Jurkat, Clone E6-1 (cell line): ENCODE data around the gene MEF2C.
A peak's percentile ranks its signal among the peaks of the same experiment; 100 is the strongest.

Experiments
- DNase-seq: peaks from one replicate; pipeline ENCODE4 v3.0.0-alpha.2; 2011; ENCODE audit warnings: low read depth, low spot score
- H3K4me3 ChIP-seq: 2 replicates; pipeline ENCODE4 v1.5.1; 2011; ENCODE audit warnings: mild to moderate bottlenecking, low read length, control low read depth, moderate library complexity

The MEF2C gene

GRCh38 chr5:88686726-88687125 lies 196.3 kb downstream of the MEF2C start:
- no peak overlapping the region for H3K4me3 ChIP-seq
- DNase-seq, result no peak

- H3K4me3 ChIP-seq, result no peak overlapping the region
- DNase-seq, result no peak
Observed at GRCh38 chr5:88685591-88686541, 197.1 kb downstream of the MEF2C start.

DNA sequence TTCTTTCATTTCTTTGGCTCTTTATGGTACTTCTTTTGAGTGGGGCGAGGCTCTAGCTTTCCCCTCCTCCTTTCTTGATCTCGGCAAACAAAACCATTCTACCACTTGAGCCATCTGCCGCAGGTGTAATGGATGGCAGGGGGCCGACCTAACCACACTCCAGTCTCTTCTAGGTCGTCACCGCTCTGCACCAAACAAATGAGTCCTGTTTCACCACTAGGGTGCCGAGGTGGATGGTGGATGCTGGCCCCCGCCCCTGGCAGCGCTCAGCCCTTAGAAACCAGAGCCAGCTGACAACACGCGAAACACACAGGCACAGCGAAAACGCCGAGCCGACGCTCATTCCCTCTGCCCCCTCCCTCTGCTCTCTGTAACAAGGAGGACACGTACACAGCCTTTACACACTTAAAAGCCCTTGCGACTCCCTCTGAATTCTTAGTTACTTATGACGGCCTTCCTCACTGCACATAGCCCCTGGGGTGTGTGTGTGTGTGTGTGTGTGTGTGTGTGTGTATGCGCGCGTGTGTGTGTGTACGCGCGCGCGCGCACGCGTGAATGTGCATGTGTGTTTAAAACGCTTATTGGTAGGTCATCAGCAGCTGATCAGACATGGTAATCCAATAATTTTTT lies 199.4 kb downstream of the MEF2C start:
- H3K4me3 ChIP-seq, result peak overlapping the region; percentile 27
- DNase-seq, result peak; percentile 64

DNA sequence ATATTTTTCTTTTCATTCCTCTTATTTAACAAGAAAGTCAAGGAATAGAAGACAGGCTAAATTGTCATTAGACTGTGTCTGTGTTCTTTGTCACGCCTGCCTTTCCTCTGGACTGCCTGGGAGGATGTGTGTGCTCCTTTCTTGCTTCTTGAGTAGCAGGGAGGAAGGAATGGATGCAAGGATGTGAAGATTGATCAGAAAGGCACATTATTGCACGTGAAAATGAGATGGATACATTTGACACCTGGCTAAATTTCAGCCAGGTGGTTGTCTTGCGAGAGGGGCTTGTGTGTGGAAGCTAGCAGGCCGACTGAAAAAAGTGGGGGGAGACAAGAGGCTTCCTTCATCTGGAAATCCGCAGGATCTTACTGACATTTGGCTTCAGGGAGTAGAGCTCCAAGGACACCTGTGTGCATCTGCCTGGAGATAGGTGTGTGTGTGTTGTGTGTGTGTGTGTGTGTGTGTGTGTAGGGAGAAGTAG lies 200.1 kb downstream of the MEF2C start:
- no peak overlapping the region for H3K4me3 ChIP-seq
- no peak for DNase-seq

DNA sequence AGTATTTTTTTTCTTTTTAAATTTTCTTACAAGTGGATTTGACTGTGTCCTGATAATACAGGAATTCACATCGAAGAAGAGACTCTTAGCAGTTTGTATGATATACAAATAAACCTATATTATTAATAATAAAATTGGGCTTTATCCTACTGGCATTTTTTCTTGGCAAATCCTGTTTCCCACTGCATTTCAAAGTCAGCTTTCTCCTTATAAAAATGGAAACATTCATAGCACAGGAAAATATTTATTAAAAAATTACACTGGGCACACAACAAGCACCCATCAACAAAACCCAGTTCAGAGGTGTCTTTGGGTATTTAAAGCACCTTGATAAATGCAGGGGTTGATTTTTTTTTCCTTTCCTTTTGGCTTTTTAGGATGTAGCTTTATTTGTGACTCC lies 200.9 kb downstream of the MEF2C start:
- H3K4me3 ChIP-seq, result no peak overlapping the region
- no peak for DNase-seq

DNA sequence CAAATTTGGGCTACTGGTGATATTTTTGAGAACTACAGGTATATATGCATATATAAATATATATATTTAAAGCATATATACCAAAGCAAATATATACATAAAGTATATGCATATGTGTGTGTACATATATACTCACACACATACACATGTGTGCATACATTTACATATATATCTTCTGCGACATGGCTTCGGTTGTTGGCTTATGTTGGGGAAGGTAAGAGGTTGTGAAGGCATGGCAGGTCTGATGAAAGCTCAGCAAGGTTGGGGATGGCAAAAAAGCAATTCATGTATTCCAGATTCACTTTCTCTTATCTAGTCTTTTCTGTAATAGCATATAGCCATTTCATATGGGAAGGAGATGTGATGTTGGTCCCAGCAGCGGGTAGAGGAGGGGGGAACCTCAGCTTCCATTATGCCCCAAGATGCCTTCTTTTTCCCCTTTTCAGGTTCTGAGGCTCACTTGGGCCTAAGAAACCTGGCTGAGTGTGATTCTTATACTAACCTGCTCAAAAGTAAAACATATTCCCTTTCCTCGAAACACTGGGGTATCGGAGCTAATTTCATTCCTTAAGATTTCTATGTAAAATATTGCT lies 201.7 kb downstream of the MEF2C start:
- H3K4me3 ChIP-seq, result no peak overlapping the region
- DNase-seq, result no peak

DNA sequence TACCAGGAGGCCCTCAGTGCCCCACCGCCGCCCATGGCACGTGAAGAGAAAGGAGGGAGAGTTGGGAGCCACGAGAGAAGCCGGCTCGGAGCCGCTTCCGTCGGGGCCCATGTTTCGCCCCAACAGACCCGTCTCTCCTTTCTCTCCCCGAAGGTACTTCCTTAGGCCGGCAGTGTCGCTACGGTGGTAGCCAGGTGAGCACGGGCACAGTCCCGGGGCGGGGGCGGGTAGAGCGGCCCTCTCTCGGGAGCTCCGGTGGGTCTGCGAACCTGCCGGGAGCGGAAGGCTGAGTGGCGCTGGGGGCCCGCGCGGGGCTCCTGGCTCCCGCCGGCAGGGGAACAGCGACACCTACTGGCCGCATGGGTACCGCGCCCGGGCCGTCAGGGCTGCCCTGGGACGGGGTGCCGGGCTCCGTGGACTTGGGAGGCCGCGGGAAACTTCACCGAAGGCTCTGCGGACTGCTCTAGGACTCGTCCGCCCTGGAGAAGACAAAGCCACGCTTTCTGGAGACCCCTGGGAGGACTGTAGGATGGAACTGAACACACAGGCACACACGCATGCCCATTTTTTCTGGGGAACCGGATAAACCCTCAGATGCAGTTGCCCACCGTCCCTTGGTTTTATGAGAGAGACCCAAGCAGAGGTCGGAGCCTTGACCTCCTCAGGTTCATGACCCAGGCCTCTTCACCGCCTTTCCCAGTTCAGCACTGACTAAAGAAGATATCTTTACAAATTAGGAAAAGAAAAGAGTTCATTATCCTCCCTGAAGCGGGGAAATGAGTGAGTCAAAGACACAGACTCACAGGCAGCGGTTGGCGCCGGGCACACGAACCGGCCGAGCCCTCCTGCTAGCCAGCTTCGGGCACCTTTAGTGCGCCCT lies 202.5 kb downstream of the MEF2C start:
- DNase-seq, result peak; percentile 19
- H3K4me3 ChIP-seq, result peak overlapping the region; percentile 40

GRCh38 chr5:88679638-88680037 lies 203.3 kb downstream of the MEF2C start:
- no peak overlapping the region for H3K4me3 ChIP-seq

GRCh38 chr5:88678770-88679381 lies 204.1 kb downstream of the MEF2C start:
- H3K4me3 ChIP-seq, result no peak overlapping the region
- no peak for DNase-seq

More at GRCh38 chr5:88679638-88680037, 203.3 kb downstream of the MEF2C start:
- no peak for DNase-seq

DNA sequence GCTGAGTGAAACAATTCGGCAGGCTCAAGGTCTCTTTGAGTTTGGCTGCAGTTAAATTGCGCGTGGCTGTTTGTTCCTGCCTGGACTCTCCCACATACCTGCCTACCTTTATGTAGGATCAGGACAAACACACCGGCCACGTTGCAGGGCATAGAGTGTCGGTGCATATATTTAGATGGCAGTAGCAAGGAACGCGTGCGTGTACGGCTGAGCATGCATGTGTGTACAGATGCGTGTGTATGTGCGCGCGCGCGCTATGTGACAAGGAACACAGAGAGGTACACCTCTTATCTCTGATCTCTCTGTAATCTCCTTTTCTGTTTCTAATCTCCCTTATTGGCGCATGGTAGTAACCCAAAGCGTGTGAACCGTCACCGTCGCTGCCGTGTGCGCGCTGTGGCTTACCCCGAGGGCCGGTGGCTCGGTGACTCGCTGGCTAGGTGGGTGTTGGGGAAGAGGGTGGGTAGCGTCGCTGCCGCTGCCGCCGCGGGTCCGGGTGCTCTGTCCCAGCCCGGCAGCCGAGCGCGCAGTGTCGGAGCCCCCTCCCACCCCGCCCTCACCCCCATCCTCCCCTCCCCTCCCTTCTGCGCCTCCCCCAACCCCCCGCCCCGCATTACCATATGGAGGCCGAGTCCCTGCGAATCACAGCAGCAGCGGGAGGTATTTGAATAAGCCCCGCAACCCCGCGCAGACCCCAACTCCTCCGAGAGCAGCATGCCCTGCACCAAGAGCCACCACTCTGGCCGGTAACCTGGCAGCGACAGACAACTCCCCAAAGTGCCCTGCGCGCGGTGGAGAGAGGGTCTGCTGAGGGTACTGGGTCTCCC lies 204.8 kb downstream of the MEF2C start:
- H3K4me3 ChIP-seq, result no peak overlapping the region
- DNase-seq, result no peak

DNA sequence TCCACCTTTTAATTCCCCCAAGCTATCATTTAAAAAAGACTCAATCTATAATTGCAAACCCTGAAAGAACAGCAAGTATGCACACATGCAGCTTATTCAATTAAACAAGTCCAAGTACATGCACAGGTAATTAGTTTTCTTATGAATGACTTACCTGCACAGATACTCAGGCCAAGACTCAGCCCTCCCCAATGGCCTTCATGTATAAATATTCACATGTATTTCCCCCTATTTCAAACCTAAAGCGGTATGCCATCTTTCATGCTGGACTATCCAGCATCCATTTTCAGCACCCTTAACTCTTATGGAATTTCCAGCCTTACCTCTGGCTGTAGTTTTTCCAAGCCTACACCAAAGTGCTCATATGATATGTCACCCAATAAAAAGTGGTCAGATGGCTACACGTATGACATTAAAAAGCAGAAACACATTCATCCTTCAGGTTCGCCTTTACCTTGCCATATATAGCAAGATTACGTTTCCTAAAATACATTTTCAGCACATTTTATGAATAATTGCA lies 205.5 kb downstream of the MEF2C start:
- no peak overlapping the region for H3K4me3 ChIP-seq
- no peak for DNase-seq

DNA sequence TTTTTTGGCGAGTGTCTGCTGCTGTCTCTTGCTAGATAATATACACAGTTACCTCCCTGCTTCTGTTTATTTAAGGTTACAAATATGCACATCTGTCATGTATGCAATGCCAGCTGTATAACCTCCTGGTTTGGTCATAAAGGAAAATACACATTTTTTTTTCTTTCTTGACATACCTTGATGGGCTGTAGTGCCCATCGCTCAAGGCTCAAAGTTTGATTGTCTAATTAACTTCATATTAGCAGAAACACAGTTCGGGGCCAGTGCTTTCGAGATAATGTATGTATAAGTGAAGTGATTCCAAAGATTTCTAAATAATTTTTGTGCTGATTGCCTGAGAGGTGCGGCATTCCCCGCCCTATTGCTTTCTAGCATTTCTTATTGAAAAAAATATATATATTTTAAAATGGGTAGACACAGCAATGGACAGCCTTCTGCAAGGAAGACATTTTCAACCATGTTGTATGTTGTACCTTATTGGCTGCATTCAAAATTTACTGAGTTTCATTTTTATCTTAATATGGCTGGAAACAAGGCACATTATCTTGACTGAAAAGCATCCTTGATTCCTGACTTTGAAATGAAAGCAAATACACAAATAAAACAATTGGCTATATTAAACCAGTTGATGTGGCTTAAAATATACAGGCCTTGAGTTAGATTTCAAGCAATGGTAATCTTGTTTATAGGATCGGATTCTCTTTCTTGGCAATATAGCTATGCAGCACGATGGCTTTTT lies 206.2 kb downstream of the MEF2C start:
- peak overlapping the region; percentile 49 for H3K4me3 ChIP-seq
- DNase-seq, result no peak

DNA sequence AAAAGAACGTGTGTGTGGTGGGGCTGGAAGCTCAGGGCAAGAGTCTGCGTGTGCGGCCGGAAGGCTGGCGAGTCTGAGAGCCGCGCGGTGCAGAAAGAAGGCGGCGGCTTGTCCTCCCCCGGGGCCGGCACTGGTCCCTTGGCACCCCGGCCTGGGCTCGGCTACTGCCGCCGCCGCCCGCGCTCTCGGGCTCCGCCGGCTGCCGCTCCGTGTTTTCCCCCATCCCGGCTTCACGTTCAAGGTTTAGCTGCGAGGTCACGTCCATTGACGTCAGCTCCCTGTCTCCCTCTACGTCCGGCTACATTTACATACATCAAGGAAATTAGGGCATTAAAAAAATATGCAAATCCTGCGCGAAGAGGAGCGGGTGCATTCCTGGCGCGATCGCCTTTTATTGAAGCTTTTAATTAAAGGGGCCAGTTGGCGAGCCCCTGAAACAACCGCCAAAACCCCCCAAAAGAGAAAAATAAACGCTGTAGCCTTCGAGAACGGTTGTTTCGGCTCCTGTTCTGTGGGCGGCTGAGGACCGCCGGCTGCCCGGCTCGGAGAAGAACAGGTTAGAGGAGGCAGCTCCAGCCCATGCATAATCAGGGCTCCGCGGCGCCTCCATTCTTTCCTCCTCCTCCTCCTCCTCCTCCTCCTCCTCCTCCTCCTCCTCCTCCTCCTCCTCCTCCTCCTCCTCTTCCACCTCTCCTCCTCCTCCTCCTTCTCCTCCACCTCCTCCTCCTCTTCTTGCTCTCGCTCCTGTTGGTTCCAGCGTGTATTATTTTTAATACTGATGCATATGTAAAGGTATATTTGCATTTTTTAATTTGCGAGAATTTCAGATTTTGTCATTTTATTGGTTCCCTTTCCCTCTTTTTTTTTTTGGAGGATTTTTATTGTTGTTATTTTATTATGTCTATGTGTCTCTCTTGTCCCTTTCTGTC lies 207.0 kb downstream of the MEF2C start:
- DNase-seq, result peak; percentile 64
- H3K4me3 ChIP-seq, result peak overlapping the region; percentile 49

- H3K4me3 ChIP-seq, result peak overlapping the region; percentile 49
- DNase-seq, result no peak
Observed at GRCh38 chr5:88675168-88675707, 207.7 kb downstream of the MEF2C start.

DNA sequence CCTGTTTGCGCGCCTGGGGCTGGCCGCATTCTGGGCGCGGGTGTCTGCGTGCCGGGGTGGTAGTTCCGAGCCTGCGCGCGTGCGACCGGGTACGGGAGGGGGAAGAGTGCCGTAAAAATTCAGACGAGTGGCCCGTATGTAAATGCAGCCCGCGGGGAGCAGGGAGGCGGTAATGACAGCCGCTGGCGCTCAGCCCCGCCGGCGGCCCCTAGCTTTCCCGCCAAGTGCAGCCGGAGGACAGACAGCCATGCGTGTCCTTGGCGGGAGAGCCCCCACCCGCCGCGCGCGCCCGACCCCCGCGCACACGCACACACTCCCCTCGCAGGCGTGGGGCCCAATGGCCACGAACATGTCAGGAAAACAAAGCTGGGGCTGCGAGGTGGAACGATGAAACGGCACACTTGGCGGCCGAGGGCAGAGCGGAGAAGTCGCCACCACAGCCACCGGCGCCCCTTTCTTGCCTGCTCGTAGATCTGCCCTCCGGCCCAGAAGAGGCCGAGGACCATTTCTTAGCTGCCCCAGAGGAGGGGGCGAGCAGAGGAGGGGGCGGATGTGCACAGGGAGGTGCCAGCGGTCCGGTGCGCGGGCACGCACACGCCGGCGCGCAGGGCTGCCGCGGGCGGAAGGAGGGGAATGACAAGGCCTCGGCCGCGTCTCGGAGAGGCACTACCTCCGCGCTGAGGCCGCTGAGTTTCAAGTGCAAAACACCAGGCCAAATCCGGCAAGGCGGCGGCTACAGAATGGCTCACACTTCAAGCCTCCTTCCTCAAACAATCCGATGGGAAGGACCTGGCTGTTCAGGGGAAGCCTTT lies 208.4 kb downstream of the MEF2C start:
- H3K4me3 ChIP-seq, result no peak overlapping the region
- no peak for DNase-seq
